HepG2 (cell line): Measurements from ENCODE around the gene RAB2B. TPM values are rescaled to one million over a fixed set of nuclear protein-coding genes. Genes with fewer than 3 reads are reported as not detected.

Experiments
- ADNP ChIP-seq: sonication (generic); formaldehyde crosslinking; IDR thresholded peaks from 2 replicates; pipeline ENCODE4 v1.4.0; 2020; ENCODE audit warnings: missing genetic modification reagents
- CEBPB ChIP-seq: IDR thresholded peaks from 2 replicates; pipeline ENCODE4 v1.6.1; 2011; ENCODE audit warnings: low read depth, low read length, improper control_type of control experiment, borderline replicate concordance
- DDIT3 ChIP-seq: sonication (generic); formaldehyde crosslinking; IDR thresholded peaks from 2 replicates; pipeline ENCODE4 v1.4.0; 2020; ENCODE audit warnings: mild to moderate bottlenecking, missing genetic modification reagents
- IKZF4 ChIP-seq: sonication (generic); formaldehyde crosslinking; IDR thresholded peaks from 2 replicates; pipeline ENCODE4 v1.5.1; 2020; ENCODE audit warnings: borderline replicate concordance, mild to moderate bottlenecking, low read depth, missing genetic modification reagents; ENCODE audit errors: not compliant biosample characterization
- KLF6 ChIP-seq: IDR thresholded peaks from 2 replicates; pipeline ENCODE4 v1.8.0; 2016; ENCODE audit warnings: missing biosample characterization, missing genetic modification reagents
- MEIS2 ChIP-seq: sonication (generic); formaldehyde crosslinking; IDR thresholded peaks from 2 replicates; pipeline ENCODE4 v1.9.0; 2021; ENCODE audit warnings: mild to moderate bottlenecking, missing genetic modification reagents
- NFAT5 ChIP-seq: sonication (generic); formaldehyde crosslinking; IDR thresholded peaks from 2 replicates; pipeline ENCODE4 v1.4.0; 2020; ENCODE audit warnings: missing genetic modification reagents
- RBM22 ChIP-seq: fragments of 200-400 bp; formaldehyde crosslinking; optimal IDR thresholded peaks from 2 replicates; pipeline ENCODE3; 2017; ENCODE audit warnings: mild to moderate bottlenecking, low read length, moderate library complexity
- SKIL ChIP-seq: sonication (generic); formaldehyde crosslinking; IDR thresholded peaks from 2 replicates; pipeline ENCODE4 v1.8.0; 2022; ENCODE audit warnings: missing genetic modification reagents, mild to moderate bottlenecking, moderate library complexity, borderline replicate concordance
- TCF7 ChIP-seq: sonication (generic); IDR thresholded peaks from 2 replicates; pipeline ENCODE4 v1.6.1; 2016; ENCODE audit warnings: antibody characterized with exemption, low read depth
- ZBED4 ChIP-seq: sonication (generic); formaldehyde crosslinking; IDR thresholded peaks from 2 replicates; pipeline ENCODE4 v1.4.0; 2020; ENCODE audit warnings: missing genetic modification reagents, borderline replicate concordance
- ZNF383 ChIP-seq: sonication (generic); formaldehyde crosslinking; IDR thresholded peaks from 2 replicates; pipeline ENCODE4 v1.4.0; 2020; ENCODE audit warnings: missing genetic modification reagents, mild to moderate bottlenecking, borderline replicate concordance
- ZNF501 ChIP-seq: sonication (generic); formaldehyde crosslinking; IDR thresholded peaks from 2 replicates; pipeline ENCODE4 v1.5.1; 2020; ENCODE audit warnings: mild to moderate bottlenecking, moderate library complexity, missing genetic modification reagents
- ZNF749 ChIP-seq: sonication (generic); formaldehyde crosslinking; IDR thresholded peaks from 2 replicates; pipeline ENCODE4 v1.8.0; 2022; ENCODE audit warnings: mild to moderate bottlenecking, missing genetic modification reagents, moderate library complexity, borderline replicate concordance
- ZNF775 ChIP-seq: sonication (generic); formaldehyde crosslinking; IDR thresholded peaks from 2 replicates; pipeline ENCODE4 v1.4.0; 2020; ENCODE audit warnings: missing genetic modification reagents, mild to moderate bottlenecking, moderate library complexity, borderline replicate concordance
- ZSCAN25 ChIP-seq: sonication (generic); formaldehyde crosslinking; IDR thresholded peaks from 2 replicates; pipeline ENCODE4 v1.8.0; 2022; ENCODE audit warnings: mild to moderate bottlenecking, missing genetic modification reagents
- polyA plus RNA-seq, 8 experiments: library from polyadenylated mRNA; depleted of rRNA in 3 of 8; stranded (reverse) in 7 of 8; unstranded in 1 of 8; fragments of >200 nt; fragmentation: Illumina TruSeq in 4 of 8; extraction: Trizol in 4 of 8; gene quantifications; 2 replicates each; pipeline versions ENCODE4 v1.2.1 to v1.2.3, GENCODE V29; 2011 to 2016; ENCODE audit warnings: low read depth in 4 of 8, missing spikeins in 1 of 8, mixed read lengths in 1 of 8; ENCODE audit not compliant: insufficient read depth in 1 of 8
- total RNA-seq, 5 experiments: library from RNA; depleted of rRNA; stranded (reverse); fragments of >200 nt; fragmentation: Illumina TruSeq; extraction: Trizol; gene quantifications; 2 replicates each; pipeline ENCODE4 v1.2.3, GENCODE V29; 2016; ENCODE audit warnings: low read depth in 1 of 5

The RAB2B gene
- total and polyA plus RNA-seq, 2 of the 13 experiments (the other 11 are each of a cell fraction or from before 2014, with no cell fraction given), result 36.0 to 60.6 TPM

- TF ChIP-seq SKIL (CRISPR knock-in tag) (no peak), KLF6 (peak; percentile 62; the same call in 1 of the 2 replicates), ZNF775 (no peak), ADNP (CRISPR knock-in tag) (no peak), ZBED4 (no peak), MEIS2 (CRISPR knock-in tag) (0 out of 2 replicates have a peak, but pooled peaks have one; percentile 14), CEBPB (no peak), TCF7 (0 out of 2 replicates have a peak, but pooled peaks have one; percentile 38), DDIT3 (no peak), ZNF501 (peak; percentile 89), ZSCAN25 (CRISPR knock-in tag) (no peak; the same call in none of the 2 replicates), ZNF383 (CRISPR knock-in tag) (no peak), RBM22 (peak; percentile 9), ZNF749 (CRISPR knock-in tag) (no peak; the same call in 1 of the 2 replicates), NFAT5 (CRISPR knock-in tag) (no peak), IKZF4 (CRISPR knock-in tag) (no peak)
These were observed 20.7 kb downstream of the RAB2B start, which contains the start of gene CHD8 (continued) for GRCh38 chr14:21455912-21456667.
